HEK293T (cell line): ENCODE data around the gene GRIN3A.

ENCODE experiments used
- CTCF ChIA-PET: fragments of 350-600 bp; formaldehyde crosslinking; extraction: SDS; loops from one replicate; lab custom pipeline; 2021; ENCODE audit warnings: antibody characterized with exemption, inconsistent platforms; lab: Yijun Ruan, JAX
- POLR2A ChIA-PET: fragments of 350-600 bp; formaldehyde crosslinking; extraction: SDS; loops from one replicate; lab custom pipeline; 2020; ENCODE audit warnings: antibody characterized with exemption, inconsistent platforms; lab: Yijun Ruan, JAX
- DNase-seq: peaks from one replicate; pipeline ENCODE4 v3.0.0; 2012; ENCODE audit warnings: mixed read lengths; ENCODE audit errors: extremely low spot score
- ARNT ChIP-seq: fragments of 450-650 bp; IDR thresholded peaks from 2 replicates; pipeline ENCODE4 v1.6.1; 2017; ENCODE audit warnings: mild to moderate bottlenecking
- BHLHE40 ChIP-seq: fragments of 450-650 bp; IDR thresholded peaks from 2 replicates; pipeline ENCODE4 v1.6.1; 2016; ENCODE audit warnings: mild to moderate bottlenecking, moderate library complexity, borderline replicate concordance
- CTBP1 ChIP-seq: fragments of 450-650 bp; IDR thresholded peaks from 2 replicates; pipeline ENCODE4 v1.6.1; 2016; ENCODE audit warnings: borderline replicate concordance
- ELF4 ChIP-seq: fragments of 450-650 bp; IDR thresholded peaks from 2 replicates; pipeline ENCODE4 v1.6.1; 2017; ENCODE audit warnings: antibody characterized with exemption
- FOXA1 ChIP-seq: fragments of 450-650 bp; IDR thresholded peaks from 2 replicates; pipeline ENCODE4 v1.6.1; 2016; ENCODE audit warnings: mild to moderate bottlenecking
- FOXK2 ChIP-seq: fragments of 450-650 bp; IDR thresholded peaks from 2 replicates; pipeline ENCODE4 v1.6.1; 2016; ENCODE audit warnings: mild to moderate bottlenecking
- FOXM1 ChIP-seq: fragments of 450-650 bp; IDR thresholded peaks from 2 replicates; pipeline ENCODE4 v1.6.1; 2017; ENCODE audit warnings: mild to moderate bottlenecking, borderline replicate concordance
- HDGF ChIP-seq: fragments of 450-650 bp; IDR thresholded peaks from 2 replicates; pipeline ENCODE4 v1.6.1; 2017; ENCODE audit warnings: antibody characterized with exemption, borderline replicate concordance
- L3MBTL2 ChIP-seq: fragments of 450-650 bp; conservative IDR thresholded peaks from 2 replicates; pipeline ENCODE4 v1.6.1; 2016; ENCODE audit warnings: mild to moderate bottlenecking
- LEF1 ChIP-seq: fragments of 450-650 bp; IDR thresholded peaks from 2 replicates; pipeline ENCODE4 v1.6.1; 2017; ENCODE audit warnings: mild to moderate bottlenecking, borderline replicate concordance
- NFRKB ChIP-seq: fragments of 450-650 bp; IDR thresholded peaks from 2 replicates; pipeline ENCODE4 v1.6.1; 2016; ENCODE audit warnings: mild to moderate bottlenecking, moderate library complexity
- PKNOX1 ChIP-seq: fragments of 450-650 bp; IDR thresholded peaks from 2 replicates; pipeline ENCODE4 v1.6.1; 2016
- SP1 ChIP-seq: fragments of 450-650 bp; IDR thresholded peaks from 2 replicates; pipeline ENCODE4 v1.6.1; 2017
- SUZ12 ChIP-seq: fragments of 450-650 bp; IDR thresholded peaks from 2 replicates; pipeline ENCODE4 v1.6.1; 2016; ENCODE audit warnings: mild to moderate bottlenecking
- TARDBP ChIP-seq: fragments of 450-650 bp; IDR thresholded peaks from 2 replicates; pipeline ENCODE4 v1.6.1; 2016
- ZNF384 ChIP-seq: fragments of 450-650 bp; IDR thresholded peaks from 2 replicates; pipeline ENCODE4 v1.6.1; 2016

The GRIN3A gene

GRCh38 chr9:101671567-101671966, 66.9 kb downstream of the GRIN3A start:
- POLR2A ChIA-PET, result no interaction called here
- CTCF ChIA-PET, result no interaction called here
- DNase-seq, result no peak
- no peak for TF ChIP-seq SUZ12
- TF ChIP-seq ARNT, result no peak

GRCh38 chr9:101668421-101668820, 70.0 kb downstream of the GRIN3A start:
- POLR2A ChIA-PET, result no interaction called here
- no peak for DNase-seq
- CTCF ChIA-PET, result no interaction called here

GRCh38 chr9:101664453-101664852, 74.0 kb downstream of the GRIN3A start:
- DNase-seq, result no peak
- ChIA-PET POLR2A (no interaction called here), CTCF (no interaction called here)
- TF ChIP-seq ELF4 (no peak), NFRKB (no peak), TARDBP (no peak), SP1 (no peak), ZNF384 (no peak), HDGF (no peak), CTBP1 (no peak), FOXA1 (no peak), LEF1 (no peak), BHLHE40 (no peak), SUZ12 (no peak), PKNOX1 (no peak)

More at GRCh38 chr9:101668421-101668820, 70.0 kb downstream of the GRIN3A start:
- TF ChIP-seq SP1 (no peak), FOXA1 (no peak), PKNOX1 (no peak), NFRKB (no peak), ZNF384 (no peak), CTBP1 (no peak), ELF4 (no peak), SUZ12 (no peak), ARNT (no peak), LEF1 (no peak), BHLHE40 (no peak), L3MBTL2 (no peak), FOXM1 (no peak), HDGF (no peak)

GRCh38 chr9:101652601-101653175, 85.8 kb downstream of the GRIN3A start:
- DNase-seq, result no peak
- no peak for TF ChIP-seq FOXK2
- no peak for TF ChIP-seq LEF1
- no peak for TF ChIP-seq FOXA1
- TF ChIP-seq ARNT, result no peak
- no peak for TF ChIP-seq CTBP1
- TF ChIP-seq SP1, result no peak
- TF ChIP-seq FOXM1, result no peak
- TF ChIP-seq HDGF, result no peak
- TF ChIP-seq L3MBTL2, result no peak
- TF ChIP-seq SUZ12, result no peak
- TF ChIP-seq TARDBP, result no peak
- no peak for TF ChIP-seq ELF4
- TF ChIP-seq NFRKB, result no peak
- no peak for TF ChIP-seq ZNF384
- no peak for TF ChIP-seq BHLHE40
- TF ChIP-seq PKNOX1, result no peak
- POLR2A ChIA-PET, result no interaction called here
- CTCF ChIA-PET, result interaction anchor here (0.6 kb wide), 2 partner anchors 88 to 203 kb away, joined by 3 to 4 read pairs; no protein-coding TSS in a partner anchor

GRCh38 chr9:101650142-101650541, 88.3 kb downstream of the GRIN3A start:
- DNase-seq, result no peak
- TF ChIP-seq FOXK2 (no peak), FOXM1 (no peak), SP1 (no peak), BHLHE40 (no peak), ARNT (no peak), HDGF (no peak), CTBP1 (no peak), PKNOX1 (no peak), SUZ12 (no peak), FOXA1 (no peak), L3MBTL2 (no peak), TARDBP (no peak), LEF1 (no peak), NFRKB (no peak), ZNF384 (no peak), ELF4 (no peak)
- ChIA-PET POLR2A (no interaction called here), CTCF (no interaction called here)

- ChIA-PET CTCF (no interaction called here), POLR2A (no interaction called here)
- TF ChIP-seq FOXK2, result no peak
- no peak for DNase-seq
Observed at GRCh38 chr9:101648493-101648892, 90.0 kb downstream of the GRIN3A start.
